CD4-positive, alpha-beta T cell treated with Interleukin-17A for 1 hour (primary cell): ENCODE data around the gene KIR3DL3.
A peak's percentile ranks its signal among the peaks of the same experiment; 100 is the strongest.
"Not testable (repeated sequence)": the region's sequence is repeated elsewhere in the genome, so short reads cannot be mapped to it uniquely, and the experiment has no call there.

Experiments
- DNase-seq: peaks from one replicate; pipeline ENCODE4 v3.0.0-alpha.2; 2020

Gene KIR3DL3

GRCh38 chr19:54724142-54724541, at the start of gene KIR3DL3:
Gene KIR3DL3 (plus strand): TSS chr19:54724442. CDS start chr19:54724497, 55 bp downstream.
- DNase-seq: no peak

DNA sequence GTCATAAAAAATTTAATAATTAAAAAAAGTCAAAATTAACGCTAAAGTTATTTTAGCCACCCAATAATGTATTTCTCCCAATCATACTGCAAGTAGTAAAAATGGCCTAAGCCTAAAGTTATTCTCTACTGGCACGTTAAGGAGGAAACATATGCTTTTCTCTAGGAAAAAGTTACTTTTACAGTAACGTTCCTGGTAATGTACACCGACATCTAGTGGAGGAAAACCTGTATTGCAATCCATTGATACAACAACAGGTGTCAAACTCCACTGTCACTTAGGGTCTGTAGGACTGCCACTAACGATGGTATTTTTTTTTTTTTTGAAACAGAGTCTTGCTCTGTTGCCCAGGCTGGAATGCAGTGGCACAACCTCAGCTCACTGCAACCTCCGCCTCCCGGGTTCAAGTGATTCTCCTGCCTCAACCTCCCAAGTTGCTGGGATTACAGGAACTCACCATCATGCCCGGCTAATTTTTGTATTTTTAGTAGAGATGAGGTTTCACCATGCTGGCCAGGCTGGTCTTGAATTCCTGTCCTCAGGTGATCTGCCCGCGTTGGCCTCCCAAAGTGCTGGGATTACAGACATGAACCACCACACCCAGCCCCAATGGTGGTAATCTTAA, 47.9 kb upstream of the KIR3DL3 start:
- DNase-seq: peak; percentile 51

GRCh38 chr19:54677217-54677616, 47.0 kb upstream of the KIR3DL3 start:
- DNase-seq: no peak

DNA sequence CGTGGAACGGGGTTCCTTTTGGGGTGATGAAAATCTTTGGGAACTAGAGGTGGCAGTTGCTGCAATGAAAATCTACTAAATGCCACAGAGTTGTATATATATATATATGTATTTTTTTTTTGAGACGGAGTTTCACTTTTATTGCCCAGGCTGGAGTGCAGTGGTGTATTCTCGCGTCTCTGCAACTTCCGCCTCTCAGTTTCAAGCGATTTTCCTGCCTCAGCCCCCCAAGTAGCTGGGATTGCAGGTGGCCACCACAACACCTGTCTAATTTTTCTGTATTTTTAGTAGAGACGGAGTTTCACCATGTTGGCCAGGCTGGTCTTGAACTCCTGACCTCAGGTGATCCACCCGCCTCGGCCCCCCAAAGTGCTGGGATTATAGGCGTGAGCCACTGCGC, 42.6 kb upstream of the KIR3DL3 start:
- not testable (repeated sequence) for DNase-seq

DNA sequence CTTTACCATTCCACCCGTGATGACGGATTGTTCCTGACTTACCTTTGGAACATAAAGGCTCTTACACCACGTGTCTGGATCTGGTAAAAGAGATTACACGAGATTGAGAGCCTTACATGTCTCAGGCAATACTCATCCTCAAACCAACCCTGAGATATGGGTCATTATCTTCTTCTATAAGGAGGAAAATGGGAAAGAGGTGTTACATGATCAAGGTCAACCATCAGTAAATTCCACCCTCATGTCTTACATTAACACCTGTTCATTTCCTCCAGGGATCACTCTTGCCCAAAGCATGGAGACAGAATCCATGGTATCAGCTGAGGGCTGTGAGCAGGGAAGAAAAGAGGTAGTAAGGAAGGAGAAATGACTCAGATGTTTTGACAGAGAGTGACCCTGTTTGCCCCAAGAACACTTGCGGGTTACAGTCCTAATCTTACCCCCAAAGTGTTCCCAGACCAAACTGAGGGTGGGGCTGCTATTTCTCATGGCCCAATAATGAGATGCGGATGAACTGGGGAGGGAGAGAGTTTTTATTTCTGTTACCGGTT, 41.9 kb upstream of the KIR3DL3 start:
- DNase-seq: no peak

- DNase-seq: no peak
Observed at GRCh38 chr19:54684527-54684926, 39.7 kb upstream of the KIR3DL3 start.

- DNase-seq: no peak
Observed at GRCh38 chr19:54691582-54692297, 32.5 kb upstream of the KIR3DL3 start.

GRCh38 chr19:54692298-54692615, 32.0 kb upstream of the KIR3DL3 start:
- DNase-seq: no peak

- no peak for DNase-seq
Observed at GRCh38 chr19:54694648-54695047, 29.6 kb upstream of the KIR3DL3 start.

- DNase-seq: no peak
Observed at GRCh38 chr19:54696117-54696548, 28.1 kb upstream of the KIR3DL3 start.

- DNase-seq: no peak
Observed at GRCh38 chr19:54696766-54697165, 27.5 kb upstream of the KIR3DL3 start.

DNA sequence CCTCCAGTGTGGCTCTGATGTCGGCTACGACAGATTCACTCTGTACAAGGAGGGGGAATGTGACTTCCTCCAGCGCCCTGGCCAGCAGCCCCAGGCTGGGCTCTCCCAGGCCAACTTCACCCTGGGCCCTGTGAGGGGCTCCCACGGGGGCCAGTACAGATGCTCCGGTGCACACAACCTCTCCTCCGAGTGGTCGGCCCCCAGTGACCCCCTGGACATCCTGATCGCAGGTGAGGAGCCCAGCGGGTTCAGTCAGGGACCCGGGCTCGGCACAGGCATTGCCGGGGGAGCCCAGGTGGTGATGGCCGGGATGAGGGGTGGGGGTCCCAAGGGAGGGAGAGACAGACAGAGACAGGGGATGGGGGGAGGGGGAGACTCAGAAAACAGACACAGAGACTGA, 26.5 kb upstream of the KIR3DL3 start:
- not testable (repeated sequence) for DNase-seq

DNA sequence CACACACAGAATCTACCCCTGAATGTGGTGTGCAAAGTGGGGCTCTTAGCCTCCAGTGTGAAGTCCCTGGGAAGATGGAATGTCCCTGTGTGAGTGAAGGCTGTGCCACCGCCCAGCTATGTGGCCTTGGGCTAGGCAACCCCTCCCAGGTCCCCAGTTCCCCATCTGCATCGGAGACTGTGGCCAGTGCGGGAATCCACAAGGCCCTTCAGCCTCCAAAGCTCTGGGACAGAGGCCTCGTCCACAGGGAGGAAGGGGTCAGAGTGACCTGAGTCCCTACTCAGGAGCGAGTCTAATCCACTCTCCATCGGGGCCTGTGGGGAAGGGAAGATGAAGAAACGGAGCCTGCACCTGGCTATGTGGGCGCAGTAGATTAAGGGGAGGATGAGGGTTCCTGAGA, 19.3 kb upstream of the KIR3DL3 start:
- DNase-seq: no peak

DNA sequence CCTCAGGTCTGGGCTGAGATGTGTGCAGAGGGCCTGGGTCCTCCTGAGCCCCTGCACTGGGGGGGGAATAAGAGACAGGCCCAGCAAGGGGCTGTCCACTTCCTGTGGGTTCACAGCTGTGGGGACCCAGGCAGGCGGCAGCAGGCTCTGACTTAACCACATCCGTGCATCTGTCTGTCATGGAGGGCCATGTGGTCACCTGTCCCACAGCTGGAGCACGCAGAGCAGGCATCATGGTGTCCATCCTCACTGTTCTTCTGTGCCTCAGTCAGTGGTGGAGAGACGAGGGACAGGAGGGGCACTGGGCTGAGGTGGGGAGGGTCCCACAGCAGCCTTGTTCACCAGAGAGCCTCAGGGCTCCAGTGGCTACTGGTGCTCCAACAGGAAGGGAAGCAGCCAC, 16.3 kb upstream of the KIR3DL3 start:
- peak; percentile 6 for DNase-seq

GRCh38 chr19:54708781-54709180, 15.5 kb upstream of the KIR3DL3 start:
- DNase-seq: no peak

DNA sequence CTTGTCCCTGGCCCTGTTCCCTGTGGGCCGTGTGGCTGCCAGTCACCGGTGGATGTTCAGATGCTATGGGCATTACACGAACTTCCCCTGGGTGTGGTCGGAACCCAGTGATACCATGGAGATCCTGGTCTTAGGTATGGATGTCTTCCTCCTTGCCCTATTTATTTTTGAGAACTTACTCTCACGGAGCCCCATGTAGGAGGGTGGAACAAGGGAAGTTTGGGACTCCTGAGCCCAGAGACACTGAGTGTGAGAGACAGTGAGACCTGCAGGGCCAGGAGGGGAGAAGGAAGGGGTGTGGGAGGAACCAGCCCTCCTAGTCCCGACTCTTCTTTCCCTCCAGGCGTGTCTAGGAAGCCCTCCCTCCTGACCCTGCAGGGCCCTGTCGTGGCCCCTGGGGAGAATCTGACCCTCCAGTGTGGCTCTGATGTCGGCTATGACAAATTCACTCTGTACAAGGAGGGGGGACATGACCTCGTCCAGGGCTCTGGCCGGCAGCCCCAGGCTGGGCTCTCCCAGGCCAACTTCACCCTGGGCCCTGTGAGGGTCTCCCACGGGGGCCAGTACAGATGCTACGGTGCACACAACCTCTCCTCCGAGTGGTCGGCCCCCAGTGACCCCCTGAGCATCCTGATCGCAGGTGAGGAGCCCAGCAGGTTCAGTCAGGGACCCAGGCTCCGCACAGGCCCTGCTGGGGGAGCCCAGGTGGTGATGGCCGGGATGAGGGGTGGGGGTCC, 14.9 kb upstream of the KIR3DL3 start:
- no peak for DNase-seq

DNA sequence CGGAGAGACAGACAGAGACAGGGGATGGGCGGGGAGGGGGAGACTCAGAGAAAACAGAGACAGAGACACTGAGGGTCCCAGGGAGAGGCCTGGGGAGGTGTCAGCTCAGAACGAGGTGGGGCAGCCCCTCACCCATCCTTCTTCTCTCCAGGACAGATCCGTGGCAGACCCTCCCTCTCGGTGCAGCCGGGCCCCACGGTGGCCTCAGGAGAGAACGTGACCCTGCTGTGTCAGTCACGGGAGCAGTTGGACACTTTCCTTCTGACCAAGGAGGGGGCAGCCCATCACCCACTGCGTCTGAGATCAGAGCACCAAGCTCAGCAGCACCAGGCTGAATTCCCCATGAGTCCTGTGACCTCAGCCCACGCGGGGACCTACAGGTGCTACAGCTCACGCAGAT, 14.3 kb upstream of the KIR3DL3 start:
- not testable (repeated sequence) for DNase-seq

GRCh38 chr19:54724644-54725043, 402 bp downstream of the KIR3DL3 start:
- no peak for DNase-seq

- no peak for DNase-seq
Observed at GRCh38 chr19:54725321-54725720, 1.1 kb downstream of the KIR3DL3 start.

DNA sequence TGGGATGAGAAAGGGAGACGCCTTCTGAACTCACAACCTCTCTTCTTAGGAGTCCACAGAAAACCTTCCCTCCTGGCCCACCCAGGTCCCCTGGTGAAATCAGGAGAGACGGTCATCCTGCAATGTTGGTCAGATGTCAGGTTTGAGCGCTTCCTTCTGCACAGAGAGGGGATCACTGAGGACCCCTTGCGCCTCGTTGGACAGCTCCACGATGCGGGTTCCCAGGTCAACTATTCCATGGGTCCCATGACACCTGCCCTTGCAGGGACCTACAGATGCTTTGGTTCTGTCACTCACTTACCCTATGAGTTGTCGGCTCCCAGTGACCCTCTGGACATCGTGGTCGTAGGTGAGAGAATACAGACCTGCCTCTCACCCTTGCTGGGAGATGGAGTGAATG, 3.3 kb downstream of the KIR3DL3 start:
- DNase-seq: no peak

DNA sequence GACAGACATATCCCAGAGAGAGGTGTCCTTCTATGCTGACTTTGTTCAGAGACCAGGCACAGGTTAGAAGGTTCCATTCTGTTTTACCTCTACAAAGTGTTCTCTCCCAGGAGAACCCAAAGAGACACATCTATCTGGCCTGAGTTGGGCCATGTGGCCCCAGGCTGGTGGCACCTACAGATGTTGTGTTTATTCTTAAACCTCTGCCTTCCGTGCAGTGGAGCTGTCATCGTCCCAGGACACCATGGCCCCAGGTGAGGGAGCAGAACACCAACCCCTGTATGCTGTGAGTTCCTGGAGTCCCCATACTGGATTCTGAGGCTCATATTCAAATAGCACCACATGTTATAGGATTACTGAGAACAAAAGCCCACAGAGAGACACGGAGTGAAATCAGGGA, 3.9 kb downstream of the KIR3DL3 start:
- DNase-seq: no peak

DNA sequence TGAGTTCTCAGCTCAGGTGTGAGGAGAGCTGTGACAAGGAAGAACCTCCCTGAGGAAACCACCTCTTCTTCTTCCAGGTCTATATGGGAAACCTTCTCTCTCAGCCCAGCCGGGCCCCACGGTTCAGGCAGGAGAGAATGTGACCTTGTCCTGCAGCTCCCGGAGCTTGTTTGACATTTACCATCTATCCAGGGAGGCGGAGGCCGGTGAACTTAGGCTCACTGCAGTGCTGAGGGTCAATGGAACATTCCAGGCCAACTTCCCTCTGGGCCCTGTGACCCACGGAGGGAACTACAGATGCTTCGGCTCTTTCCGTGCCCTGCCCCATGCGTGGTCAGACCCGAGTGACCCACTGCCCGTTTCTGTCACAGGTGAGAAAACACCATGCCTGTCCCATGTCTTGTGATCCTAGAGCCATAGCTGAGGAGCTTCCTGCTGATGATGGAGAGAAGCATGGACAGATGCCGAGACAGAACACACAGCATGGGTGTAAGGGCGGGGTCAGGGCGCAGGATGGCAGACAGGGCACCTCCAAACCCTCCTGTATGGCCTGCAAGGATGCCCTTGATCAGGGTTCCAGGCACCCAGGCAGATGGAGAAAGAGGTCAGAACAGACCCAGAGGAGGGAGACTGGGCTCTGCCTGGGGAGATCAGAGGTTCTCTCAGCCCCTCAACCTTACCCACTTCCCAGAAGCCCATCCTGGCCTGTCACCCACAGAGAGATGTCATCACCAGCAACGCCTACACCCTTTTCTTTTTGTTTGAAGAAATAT, 5.4 kb downstream of the KIR3DL3 start:
- no peak for DNase-seq

- DNase-seq: no peak
Observed at GRCh38 chr19:54731191-54731590, 6.9 kb downstream of the KIR3DL3 start.
